Islet of Langerhans (tissue), 1 donor: ENCODE data around the gene KATNAL1.
"Not testable (repeated sequence)": the region's sequence is repeated elsewhere in the genome, so short reads cannot be mapped to it uniquely, and the experiment has no call there.

ENCODE experiments used
- FAIRE-seq: peaks from one replicate; lab custom pipeline; 2011; peaks lifted over from hg19 to GRCh38; lab: Jason Lieb, UNC

KATNAL1 gene

DNA sequence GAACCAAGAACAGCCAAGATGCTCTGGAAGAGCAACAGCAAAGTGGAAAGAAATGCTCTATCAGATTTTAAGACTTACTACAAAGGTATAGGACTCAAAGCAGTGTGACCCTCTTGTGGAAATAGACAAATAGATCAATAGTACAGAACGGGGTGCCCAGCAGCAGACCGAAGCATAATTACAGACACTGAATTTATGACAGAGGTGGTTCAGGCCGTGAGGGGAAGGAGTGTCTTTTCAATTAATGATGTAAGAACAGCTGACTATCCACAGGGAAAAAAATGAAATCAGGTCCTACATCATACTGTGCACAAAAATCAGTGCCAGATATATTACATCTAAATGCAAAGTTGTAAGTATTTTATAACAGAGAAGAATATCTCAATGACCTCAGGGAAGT is 95.6 kb downstream of the KATNAL1 start:
- FAIRE-seq: no peak

GRCh38 chr13:30204564-30204963 is 102.8 kb downstream of the KATNAL1 start:
- no peak for FAIRE-seq

DNA sequence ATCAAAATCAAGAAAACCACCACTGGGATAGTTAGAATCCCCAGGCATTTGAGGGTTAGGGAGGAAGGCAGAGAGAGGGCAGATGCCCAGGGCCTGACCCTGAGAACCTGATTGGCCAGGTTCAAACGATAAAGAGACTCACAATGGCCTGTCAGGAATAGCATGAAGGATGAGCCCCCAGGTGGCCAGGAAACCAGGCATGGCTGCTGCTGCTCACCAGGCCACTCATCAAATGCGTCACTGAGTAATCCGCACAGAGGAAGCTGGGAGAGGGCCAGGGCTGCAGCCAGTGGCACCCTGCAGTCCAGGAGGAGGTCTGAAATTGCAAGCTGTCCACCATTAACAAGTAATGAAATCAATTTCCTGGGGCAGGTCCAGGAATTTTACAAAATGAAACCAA is 111.3 kb downstream of the KATNAL1 start:
- FAIRE-seq: no peak

- FAIRE-seq: no peak
These were observed 112.4 kb downstream of the KATNAL1 start for GRCh38 chr13:30194906-30195305.

- no peak for FAIRE-seq
These were observed 113.8 kb downstream of the KATNAL1 start for GRCh38 chr13:30193279-30194234.

GRCh38 chr13:30192320-30193093 is 114.8 kb downstream of the KATNAL1 start:
- peak; percentile 89 for FAIRE-seq

DNA sequence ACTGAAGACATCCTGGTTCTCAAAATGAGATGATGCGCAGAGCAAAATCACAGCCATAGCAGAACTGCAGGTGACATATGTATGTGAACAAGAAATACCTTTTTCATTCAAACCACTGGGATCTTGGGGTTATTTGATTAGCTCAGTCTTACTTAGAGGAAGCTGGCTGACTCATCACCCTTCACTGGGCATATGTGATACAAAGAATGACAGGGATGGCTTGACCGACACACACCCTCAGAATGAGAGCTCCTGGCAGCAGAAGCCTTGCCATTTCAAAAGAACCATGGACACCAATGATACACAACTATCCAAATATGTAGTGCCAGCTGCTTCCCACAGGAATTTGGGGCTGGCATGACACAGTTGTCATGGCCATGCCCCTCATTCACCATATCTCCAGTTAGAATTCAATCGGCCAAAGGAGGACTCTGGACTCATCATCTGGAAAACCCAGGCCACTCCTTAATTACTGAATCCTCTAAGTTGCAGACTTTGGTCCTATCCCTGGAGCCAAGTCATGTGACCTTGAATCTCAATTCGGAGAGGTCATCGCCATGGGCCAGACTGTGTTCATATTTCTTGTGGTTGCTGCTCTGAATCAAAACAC is 115.8 kb downstream of the KATNAL1 start:
- no peak for FAIRE-seq

- peak; percentile 89 for FAIRE-seq
These were observed 120.5 kb downstream of the KATNAL1 start for GRCh38 chr13:30186634-30187415.

- FAIRE-seq: no peak
These were observed 125.3 kb downstream of the KATNAL1 start for GRCh38 chr13:30181888-30182651.

GRCh38 chr13:30179597-30180276 is 127.6 kb downstream of the KATNAL1 start:
- FAIRE-seq: no peak

DNA sequence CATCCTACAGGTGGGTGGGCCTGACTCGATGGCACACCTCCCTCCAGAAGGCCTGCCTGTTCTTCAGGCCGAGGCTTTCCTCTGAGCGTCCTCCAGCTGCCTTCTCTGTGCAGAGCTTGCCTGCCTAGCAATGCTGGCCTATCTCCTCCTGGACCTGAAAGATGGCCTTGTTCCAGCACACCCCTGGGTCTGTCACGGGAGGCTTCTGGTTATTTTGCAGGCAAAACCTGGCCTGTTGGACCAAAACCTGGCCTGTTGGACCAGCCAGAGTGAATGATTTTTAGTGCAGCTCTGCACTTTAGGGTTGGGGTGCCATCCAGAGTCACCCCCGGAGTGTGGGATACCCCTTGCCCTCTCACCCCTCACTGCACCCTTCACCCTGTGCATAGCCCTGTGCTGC is 128.4 kb downstream of the KATNAL1 start:
- FAIRE-seq: no peak

- FAIRE-seq: no peak
These were observed 132.2 kb downstream of the KATNAL1 start for GRCh38 chr13:30175166-30175565.

GRCh38 chr13:30174250-30174649 is 133.1 kb downstream of the KATNAL1 start:
- FAIRE-seq: not testable (repeated sequence)

DNA sequence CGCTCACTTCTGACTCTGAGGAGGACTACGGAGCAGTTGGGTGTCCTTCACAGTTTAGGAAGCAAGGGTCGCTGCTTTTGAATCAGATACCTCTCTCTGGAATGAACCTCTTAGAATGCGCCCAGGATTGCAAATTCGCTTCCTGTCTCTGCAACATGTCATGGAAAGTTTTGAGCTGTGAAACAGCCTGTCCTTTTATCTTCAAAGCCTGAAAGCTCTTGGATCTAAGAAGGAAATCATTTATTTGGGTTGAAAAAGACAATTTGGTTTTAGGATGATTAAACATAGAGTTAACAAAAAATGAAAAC is 134.1 kb downstream of the KATNAL1 start:
- FAIRE-seq: no peak

GRCh38 chr13:30172593-30173302 is 134.6 kb downstream of the KATNAL1 start:
- no peak for FAIRE-seq

GRCh38 chr13:30170569-30170968 is 136.8 kb downstream of the KATNAL1 start:
- FAIRE-seq: no peak

DNA sequence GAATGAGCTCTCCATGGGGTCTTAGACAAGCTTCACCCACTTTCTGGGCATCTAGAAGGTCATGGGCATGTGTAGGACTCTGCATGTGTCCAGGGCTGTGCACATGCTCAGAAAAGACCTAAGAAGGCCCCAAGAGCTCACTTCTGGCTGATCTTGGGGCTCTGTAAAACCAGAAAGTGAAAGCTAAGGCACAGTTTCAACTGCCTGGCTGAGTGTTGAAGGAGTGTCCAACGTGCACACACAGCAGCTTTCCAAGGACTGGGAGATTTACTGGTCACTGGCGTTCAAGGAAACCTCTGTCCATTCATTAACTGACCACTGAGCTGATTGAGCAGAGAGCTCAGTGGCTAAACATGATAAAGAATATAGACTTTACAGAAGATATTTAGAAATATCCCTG is 137.9 kb downstream of the KATNAL1 start:
- no peak for FAIRE-seq

DNA sequence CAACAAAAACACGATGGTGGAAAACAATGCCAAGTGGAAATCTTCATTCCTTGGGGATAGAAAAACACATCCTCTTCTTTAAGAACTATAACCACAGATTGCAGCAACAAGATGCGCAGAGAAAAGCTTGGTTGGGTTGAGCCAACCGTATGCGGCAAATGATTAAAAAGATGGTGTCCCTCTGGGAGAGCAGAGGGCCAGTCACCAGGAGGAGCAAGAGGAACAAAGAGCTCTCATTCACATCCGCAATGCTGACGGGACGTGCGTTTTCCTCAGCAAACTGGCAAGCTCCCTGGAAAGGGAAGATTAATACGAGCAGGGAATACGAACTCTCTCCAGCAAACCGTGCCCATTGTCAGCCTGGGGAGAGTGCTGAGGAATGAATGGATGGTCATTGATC is 141.6 kb downstream of the KATNAL1 start:
- FAIRE-seq: no peak

- FAIRE-seq: no peak
These were observed 142.3 kb downstream of the KATNAL1 start for GRCh38 chr13:30165071-30165470.

DNA sequence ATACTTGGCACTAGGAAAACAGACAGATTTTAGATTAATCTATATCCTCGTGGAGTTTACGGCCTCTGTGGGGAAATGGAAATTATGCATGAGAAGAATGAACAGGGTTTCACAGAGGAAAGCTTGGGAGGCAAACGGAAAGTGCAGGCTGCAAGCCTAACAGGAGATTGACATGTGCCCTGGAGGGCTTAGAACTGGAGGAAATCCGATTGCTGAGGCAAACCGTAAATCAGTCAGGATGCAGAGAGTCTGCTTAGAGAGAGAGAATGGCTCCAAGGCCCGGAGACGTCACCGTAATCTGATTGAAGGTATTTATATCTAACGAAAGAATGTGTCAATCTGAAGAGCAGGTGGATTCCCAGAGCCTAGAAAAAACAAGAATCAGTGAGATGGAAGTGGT is 143.2 kb downstream of the KATNAL1 start:
- FAIRE-seq: no peak
